Raji (cell line): ENCODE data around the gene DEFB108B.
"Not testable (repeated sequence)": the region's sequence is repeated elsewhere in the genome, so short reads cannot be mapped to it uniquely, and the experiment has no call there.

Experiments used
- POLR2A ChIP-seq: IDR thresholded peaks from 2 replicates; pipeline ENCODE4 v1.6.1; 2011; ENCODE audit warnings: low read depth, low read length, control low read depth; ENCODE audit not compliant: insufficient read depth

The DEFB108B gene, protein sequence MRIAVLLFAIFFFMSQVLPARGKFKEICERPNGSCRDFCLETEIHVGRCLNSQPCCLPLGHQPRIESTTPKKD

DNA sequence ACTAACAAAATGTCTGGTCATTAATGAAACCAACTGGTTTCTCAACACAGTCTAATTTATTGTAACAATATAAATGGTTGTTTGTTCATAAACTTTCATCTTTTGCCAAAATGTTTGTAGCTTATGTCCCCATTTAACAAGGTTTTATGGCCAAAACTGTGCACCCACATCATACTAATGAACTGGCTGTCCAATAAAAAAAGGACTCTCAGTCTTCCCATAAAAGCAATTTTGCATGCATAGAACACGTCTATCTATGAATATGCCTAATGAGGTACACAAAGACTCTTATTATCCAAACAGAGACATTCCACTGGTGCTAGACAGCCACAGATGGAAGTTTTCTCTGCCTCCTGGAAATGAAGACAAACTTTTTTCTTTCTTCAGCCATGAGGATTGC lies at the start of gene DEFB108B:
Gene DEFB108B, plus strand, starts transcription at position 390 of the 400 bp plus-strand sequence. Its CDS starts 0 bp downstream, at position 390.
- not testable (repeated sequence) for TF ChIP-seq POLR2A

DNA sequence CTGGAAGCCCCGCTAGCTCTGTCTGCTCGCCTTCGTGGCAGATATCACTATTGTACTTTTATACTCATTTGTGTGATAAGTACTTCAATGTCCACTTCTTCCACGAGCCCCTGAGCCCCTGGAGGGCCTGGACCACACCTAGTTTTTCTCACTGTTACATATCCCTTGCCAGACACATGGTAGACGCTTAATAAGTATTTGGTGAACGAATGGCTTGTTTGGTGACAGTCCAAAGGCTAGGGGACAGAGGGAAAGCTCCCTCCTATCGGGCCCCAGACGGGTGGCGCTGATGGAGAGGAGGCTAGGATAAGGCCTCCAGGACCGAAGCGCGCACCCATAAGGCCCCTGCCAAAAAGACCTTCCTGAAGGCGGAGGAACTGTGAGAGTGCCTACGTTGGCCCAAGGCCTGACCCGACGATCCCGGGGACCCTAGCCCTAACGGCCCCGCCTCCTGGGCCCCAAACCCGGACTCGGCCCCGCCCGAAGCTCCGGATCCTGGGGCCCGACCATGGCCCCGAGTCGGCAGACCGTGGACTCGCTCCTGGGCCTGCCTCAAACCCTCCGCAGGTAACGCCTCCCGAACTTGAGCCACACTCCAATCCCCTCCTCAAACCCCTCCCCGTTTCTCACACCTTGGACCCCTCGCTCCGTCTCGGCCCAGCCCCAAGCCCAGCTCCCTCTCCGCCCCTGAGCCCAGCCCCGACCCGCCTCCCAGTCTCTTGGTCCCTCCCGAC lies 46.7 kb upstream of the DEFB108B start:
- TF ChIP-seq POLR2A: peak; percentile 44; the same call in 1 of the 2 replicates

DNA sequence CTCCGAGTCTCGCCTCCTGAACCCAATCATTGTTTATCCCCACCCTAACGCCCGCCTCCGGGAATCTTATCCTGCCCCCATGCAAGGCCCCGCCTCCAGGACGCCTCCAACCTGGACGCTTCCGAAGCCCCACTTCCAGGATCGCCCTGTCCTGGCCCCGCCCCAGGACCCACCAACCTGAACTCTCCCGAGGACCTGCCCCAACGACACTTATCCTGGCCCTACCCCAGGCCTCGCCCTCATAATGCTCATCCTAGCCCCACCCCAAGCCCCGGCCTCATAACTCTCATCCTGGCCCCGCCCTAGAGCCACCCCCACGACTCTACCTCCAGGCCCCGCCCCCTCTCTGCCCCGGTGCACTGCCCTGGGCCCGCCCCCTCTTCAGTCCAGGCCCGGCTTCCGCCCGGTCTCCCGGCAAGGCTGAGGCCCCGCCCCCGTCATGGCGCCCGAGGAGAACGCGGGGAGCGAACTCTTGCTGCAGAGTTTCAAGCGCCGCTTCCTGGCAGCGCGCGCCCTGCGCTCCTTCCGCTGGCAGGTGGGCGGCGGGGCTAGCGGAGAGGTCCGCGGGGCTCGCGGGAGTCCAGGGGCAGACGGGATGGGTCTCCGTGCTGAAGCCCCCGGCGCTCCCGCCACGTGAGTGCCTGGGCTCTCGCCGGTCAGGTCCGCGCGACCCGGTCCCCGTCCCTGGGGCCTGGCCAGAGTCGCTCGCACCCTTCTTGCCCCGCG lies 45.7 kb upstream of the DEFB108B start:
- TF ChIP-seq POLR2A: peak; percentile 74; the same call in 1 of the 2 replicates

DNA sequence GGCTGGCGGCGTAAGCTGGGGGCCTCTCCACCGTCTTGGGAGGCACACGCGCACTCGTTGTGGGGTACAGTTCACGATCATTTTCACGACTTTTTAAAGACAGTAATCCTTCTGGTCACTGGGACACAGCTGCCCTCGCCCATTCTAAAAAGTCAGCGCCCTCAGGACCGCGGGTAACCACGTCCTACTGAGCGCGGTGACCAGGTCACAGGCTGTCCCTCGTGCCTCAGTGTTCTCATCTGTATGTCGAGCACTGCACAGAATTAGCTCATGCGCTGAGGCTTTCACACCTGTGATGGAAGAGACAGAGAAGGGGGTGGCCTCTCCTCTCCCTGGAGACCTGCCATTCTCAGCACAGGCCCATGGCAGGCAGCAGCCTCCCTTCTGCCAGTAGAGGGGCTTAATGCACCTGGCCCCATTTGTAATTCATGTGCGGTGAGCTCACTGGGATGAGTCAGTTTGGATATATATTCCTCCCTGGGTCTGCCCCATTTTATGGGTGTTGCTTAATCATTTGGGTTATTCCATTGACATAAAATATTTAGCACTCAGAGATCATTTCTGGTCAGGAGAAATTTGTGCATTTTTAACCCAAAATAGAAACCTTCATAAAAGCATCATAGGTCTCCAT lies 45.1 kb upstream of the DEFB108B start:
- peak; percentile 39; the same call in 1 of the 2 replicates for TF ChIP-seq POLR2A

DNA sequence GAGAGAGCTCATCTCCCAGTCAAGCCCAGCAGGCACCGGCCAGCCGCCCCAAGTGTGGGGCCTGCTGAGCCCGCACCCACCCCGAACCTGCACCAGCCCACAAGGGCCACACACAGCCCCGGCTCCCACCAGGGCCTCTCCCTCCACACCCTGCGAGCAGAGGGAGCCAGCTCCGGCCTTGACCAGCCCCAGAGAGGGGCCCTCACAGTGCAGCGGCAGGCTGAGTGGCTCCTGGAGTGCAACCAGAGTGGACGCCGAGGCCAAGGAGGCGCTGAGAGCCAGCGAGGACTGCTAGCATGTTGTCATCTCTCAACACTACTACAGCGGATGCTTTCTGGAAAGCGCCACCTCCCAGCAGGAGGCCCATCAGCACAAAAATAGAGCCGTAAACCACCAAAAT lies 10.9 kb downstream of the DEFB108B start:
- no peak for TF ChIP-seq POLR2A

DNA sequence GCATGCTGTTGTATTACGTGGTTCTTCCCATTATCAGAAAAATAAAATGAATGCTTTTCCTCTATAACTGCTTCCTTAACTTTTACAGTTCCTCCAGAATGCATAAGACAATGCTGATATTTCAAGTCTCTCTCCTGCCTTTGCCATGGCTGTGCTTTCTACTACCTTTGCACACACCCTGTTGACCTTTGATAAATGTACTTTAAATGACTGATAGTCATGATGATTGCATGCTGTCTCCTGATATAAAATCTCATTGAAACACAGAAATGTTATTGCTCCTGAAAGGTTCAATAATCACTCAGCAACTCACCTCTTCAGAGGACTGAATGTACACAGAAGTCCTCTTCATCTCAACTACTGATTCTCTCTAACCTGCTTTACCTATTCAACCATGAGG lies 45.1 kb downstream of the DEFB108B start, which contains the start of gene DEFB131B:
Gene DEFB131B, plus strand, starts transcription at position 395 of the 400 bp plus-strand sequence. Its CDS starts 0 bp downstream, at position 395.
- not testable (repeated sequence) for TF ChIP-seq POLR2A
